Astrocyte (in vitro differentiated cells and primary cell): ENCODE data around the gene COL15A1. TPM values are rescaled to one million over a fixed set of nuclear protein-coding genes. Genes with fewer than 3 reads are reported as not detected.

Experiments used
- DNase-seq: peaks from one replicate; pipeline ENCODE4 v3.0.0-alpha.2; 2010; ENCODE audit warnings: low read depth
- FAIRE-seq: peaks from 2 replicates; lab custom pipeline; 2011; peaks lifted over from hg19 to GRCh38; lab: Jason Lieb, UNC
- H2AFZ ChIP-seq: 2 replicates; pipeline ENCODE4 v1.6.0; 2012; ENCODE audit warnings: low read depth, low read length, inconsistent platforms
- H3K27ac ChIP-seq: 2 replicates; pipeline ENCODE4 v1.5.1; 2011; ENCODE audit warnings: low read depth, low read length, inconsistent platforms
- H3K27me3 ChIP-seq: 2 replicates; pipeline ENCODE4 v1.6.0; 2011; ENCODE audit warnings: low read length, inconsistent platforms; ENCODE audit not compliant: insufficient read depth
- H3K36me3 ChIP-seq: 2 replicates; pipeline ENCODE4 v1.5.1; 2011; ENCODE audit warnings: low read length, inconsistent platforms; ENCODE audit not compliant: insufficient read depth
- H3K4me1 ChIP-seq: 2 replicates; pipeline ENCODE4 v1.5.1; 2011; ENCODE audit warnings: low read length, inconsistent platforms; ENCODE audit not compliant: insufficient read depth
- H3K4me2 ChIP-seq: 2 replicates; pipeline ENCODE4 v1.6.0; 2012; ENCODE audit warnings: low read length, inconsistent platforms
- H3K4me3 ChIP-seq: 2 replicates; pipeline ENCODE4 v1.5.1; 2011; ENCODE audit warnings: low read depth, mild to moderate bottlenecking, low read length, inconsistent platforms; ENCODE audit not compliant: insufficient read depth
- H3K79me2 ChIP-seq: 2 replicates; pipeline ENCODE4 v1.6.0; 2012; ENCODE audit warnings: mild to moderate bottlenecking, low read length, inconsistent platforms; ENCODE audit not compliant: insufficient read depth
- H3K9ac ChIP-seq: 2 replicates; pipeline ENCODE4 v1.6.0; 2012; ENCODE audit warnings: mild to moderate bottlenecking, low read length, inconsistent platforms
- H3K9me3 ChIP-seq: 2 replicates; pipeline ENCODE4 v1.5.1; 2012; ENCODE audit warnings: low read depth, mild to moderate bottlenecking, low read length, inconsistent platforms; ENCODE audit not compliant: insufficient read depth
- H4K20me1 ChIP-seq: 2 replicates; pipeline ENCODE4 v1.6.0; 2012; ENCODE audit warnings: low read length, inconsistent platforms; ENCODE audit not compliant: insufficient read depth
- H3K27ac Mint-ChIP-seq: one replicate; pipeline ENCODE4 v1.8.0; 2021; ENCODE audit warnings: mild to moderate bottlenecking, mixed read lengths; ENCODE audit not compliant: unreplicated experiment
- H3K27me3 Mint-ChIP-seq: one replicate; pipeline ENCODE4 v1.8.0; 2021; ENCODE audit warnings: low read depth, mixed read lengths; ENCODE audit not compliant: unreplicated experiment
- H3K36me3 Mint-ChIP-seq: one replicate; pipeline ENCODE4 v1.8.0; 2021; ENCODE audit warnings: low read depth, mixed read lengths; ENCODE audit not compliant: unreplicated experiment
- H3K4me1 Mint-ChIP-seq: one replicate; pipeline ENCODE4 v1.8.0; 2021; ENCODE audit warnings: low read depth, mixed read lengths; ENCODE audit not compliant: unreplicated experiment
- H3K4me3 Mint-ChIP-seq: one replicate; pipeline ENCODE4 v1.8.0; 2021; ENCODE audit warnings: mild to moderate bottlenecking, moderate library complexity, mixed read lengths; ENCODE audit not compliant: unreplicated experiment
- H3K9me3 Mint-ChIP-seq: one replicate; pipeline ENCODE4 v1.8.0; 2021; ENCODE audit warnings: mild to moderate bottlenecking, mixed read lengths; ENCODE audit not compliant: unreplicated experiment
- EZH2 ChIP-seq: IDR thresholded peaks from 2 replicates; pipeline ENCODE4 v1.6.1; 2012; ENCODE audit warnings: mild to moderate bottlenecking, low read length, inconsistent platforms; ENCODE audit not compliant: insufficient read depth
- total RNA-seq: library from RNA; stranded (reverse); gene quantifications from 2 replicates; pipeline ENCODE4 v1.2.1, GENCODE V29; 2021
- TF ChIP-seq, protein P1 (sequence below): IDR thresholded peaks from 2 replicates; pipeline ENCODE4 v1.5.1; 2011; ENCODE audit warnings: low read depth, mild to moderate bottlenecking, inconsistent platforms, low read length, moderate library complexity; ENCODE audit not compliant: insufficient read depth

COL15A1 gene
- total RNA-seq, 1 donor from 2014 or later = 5.6 TPM

DNA sequence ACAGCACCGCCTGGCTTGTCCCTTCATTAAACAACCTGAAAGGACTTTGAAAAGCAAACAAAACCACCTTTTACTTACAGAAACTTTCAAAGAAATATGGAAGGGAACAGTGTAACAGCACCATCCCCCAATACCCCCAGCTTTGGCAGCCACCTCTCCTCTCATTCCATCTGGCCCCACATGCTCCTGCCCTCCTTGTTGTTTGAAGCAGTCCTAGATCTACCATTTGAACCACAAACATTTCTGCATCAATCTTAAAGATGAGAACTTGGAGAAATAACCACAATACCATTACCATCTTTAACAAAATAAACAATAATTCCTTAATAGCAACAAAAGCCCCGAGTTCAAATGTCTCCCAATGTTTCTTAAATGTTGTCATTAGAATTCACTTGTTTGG, 17.8 kb upstream of the COL15A1 start:
- Histone ChIP-seq H3K27me3 (no peaks in the 10 kb centered on the region), H3K9me3 (no peaks in the 10 kb centered on the region), H3K27ac (no peak overlapping the region), H3K9ac (no peak overlapping the region), H3K4me1 (peaks cover 29% of the 10 kb centered on the region), H3K4me2 (no peak overlapping the region), H3K79me2 (no peaks in the 10 kb centered on the region), H3K36me3 (no peaks in the 10 kb centered on the region), H2AFZ (no peak overlapping the region), H4K20me1 (no peaks in the 10 kb centered on the region), H3K4me3 (no peak overlapping the region)
- Mint-ChIP-seq H3K27ac (no peak overlapping the region), H3K27me3 (peaks cover 16% of the 10 kb centered on the region), H3K4me1 (peaks cover 33% of the 10 kb centered on the region), H3K36me3 (no peaks in the 10 kb centered on the region), H3K4me3 (no peak overlapping the region), H3K9me3 (peaks cover 2% of the 10 kb centered on the region)
- peak; percentile 39 for DNase-seq
- FAIRE-seq = no peak
- TF ChIP-seq, protein P1, sequence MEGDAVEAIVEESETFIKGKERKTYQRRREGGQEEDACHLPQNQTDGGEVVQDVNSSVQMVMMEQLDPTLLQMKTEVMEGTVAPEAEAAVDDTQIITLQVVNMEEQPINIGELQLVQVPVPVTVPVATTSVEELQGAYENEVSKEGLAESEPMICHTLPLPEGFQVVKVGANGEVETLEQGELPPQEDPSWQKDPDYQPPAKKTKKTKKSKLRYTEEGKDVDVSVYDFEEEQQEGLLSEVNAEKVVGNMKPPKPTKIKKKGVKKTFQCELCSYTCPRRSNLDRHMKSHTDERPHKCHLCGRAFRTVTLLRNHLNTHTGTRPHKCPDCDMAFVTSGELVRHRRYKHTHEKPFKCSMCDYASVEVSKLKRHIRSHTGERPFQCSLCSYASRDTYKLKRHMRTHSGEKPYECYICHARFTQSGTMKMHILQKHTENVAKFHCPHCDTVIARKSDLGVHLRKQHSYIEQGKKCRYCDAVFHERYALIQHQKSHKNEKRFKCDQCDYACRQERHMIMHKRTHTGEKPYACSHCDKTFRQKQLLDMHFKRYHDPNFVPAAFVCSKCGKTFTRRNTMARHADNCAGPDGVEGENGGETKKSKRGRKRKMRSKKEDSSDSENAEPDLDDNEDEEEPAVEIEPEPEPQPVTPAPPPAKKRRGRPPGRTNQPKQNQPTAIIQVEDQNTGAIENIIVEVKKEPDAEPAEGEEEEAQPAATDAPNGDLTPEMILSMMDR = no peak
- no peak for TF ChIP-seq EZH2

DNA sequence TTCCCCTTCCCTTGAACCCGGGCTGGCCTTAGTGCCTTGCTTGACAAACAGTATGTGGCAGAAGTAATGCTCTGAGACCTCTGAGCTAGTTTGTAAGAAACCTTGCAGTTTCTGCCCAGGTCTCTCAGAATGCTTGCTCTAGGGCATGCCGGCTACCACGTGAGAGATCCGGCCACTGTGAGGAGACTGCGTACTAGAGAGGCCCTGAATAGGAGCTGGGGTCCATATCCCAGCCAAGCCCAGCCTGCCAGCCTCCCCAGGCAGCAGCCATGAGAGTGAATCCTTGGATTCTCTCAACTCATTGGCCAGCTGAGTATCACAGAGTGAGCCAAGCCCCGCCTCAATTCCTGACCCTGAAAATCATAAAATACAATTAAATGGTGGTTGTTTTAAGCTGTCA, 16.0 kb upstream of the COL15A1 start:
- Histone ChIP-seq H2AFZ (no peak overlapping the region), H3K27me3 (no peaks in the 10 kb centered on the region), H3K4me3 (no peak overlapping the region), H3K36me3 (no peaks in the 10 kb centered on the region), H3K9ac (no peak overlapping the region), H3K4me1 (peaks cover 25% of the 10 kb centered on the region), H3K27ac (no peak overlapping the region), H3K4me2 (no peak overlapping the region), H4K20me1 (no peaks in the 10 kb centered on the region), H3K9me3 (no peaks in the 10 kb centered on the region), H3K79me2 (no peaks in the 10 kb centered on the region)
- H3K4me3 Mint-ChIP-seq = no peak overlapping the region
- H3K9me3 Mint-ChIP-seq = peaks cover 4% of the 10 kb centered on the region
- no peak overlapping the region for H3K27ac Mint-ChIP-seq
- H3K27me3 Mint-ChIP-seq = peaks cover 19% of the 10 kb centered on the region
- peaks cover 27% of the 10 kb centered on the region for H3K4me1 Mint-ChIP-seq
- no peak for DNase-seq
- FAIRE-seq = no peak
- no peaks in the 10 kb centered on the region for H3K36me3 Mint-ChIP-seq
- no peak for TF ChIP-seq EZH2
- TF ChIP-seq, protein P1 = no peak

DNA sequence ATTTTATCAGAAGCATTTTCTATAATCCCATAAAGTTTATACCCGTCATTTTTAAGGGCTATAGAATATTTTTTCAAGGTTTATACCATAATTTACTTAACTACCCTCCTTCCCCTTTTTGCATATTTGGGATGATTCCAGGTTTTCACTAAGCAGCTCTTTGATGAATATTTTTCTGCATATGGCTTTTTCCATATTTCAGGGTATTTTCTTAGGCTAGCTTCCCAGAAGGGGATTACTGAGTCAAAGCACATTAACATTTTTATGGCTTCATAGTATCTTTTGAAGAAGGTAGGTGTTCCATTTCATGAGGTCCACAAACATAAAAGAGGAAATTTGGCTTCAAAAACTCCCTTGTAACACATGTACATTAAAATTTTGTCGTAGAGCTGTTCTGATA, 14.6 kb upstream of the COL15A1 start:
- H3K4me3 ChIP-seq = no peak overlapping the region
- Mint-ChIP-seq H3K4me1 (peaks cover 14% of the 10 kb centered on the region), H3K36me3 (no peaks in the 10 kb centered on the region), H3K4me3 (no peak overlapping the region), H3K27me3 (peaks cover 19% of the 10 kb centered on the region), H3K9me3 (peaks cover 4% of the 10 kb centered on the region), H3K27ac (no peak overlapping the region)
- H4K20me1 ChIP-seq = no peaks in the 10 kb centered on the region
- no peaks in the 10 kb centered on the region for H3K9me3 ChIP-seq
- H3K27me3 ChIP-seq = no peaks in the 10 kb centered on the region
- H3K4me2 ChIP-seq = no peak overlapping the region
- no peak overlapping the region for H2AFZ ChIP-seq
- no peaks in the 10 kb centered on the region for H3K79me2 ChIP-seq
- DNase-seq (peak; percentile 52), FAIRE-seq (no peak)
- H3K4me1 ChIP-seq = peaks cover 13% of the 10 kb centered on the region
- H3K9ac ChIP-seq = no peak overlapping the region
- H3K27ac ChIP-seq = no peak overlapping the region
- no peaks in the 10 kb centered on the region for H3K36me3 ChIP-seq
- TF ChIP-seq, protein P1 = no peak
- no peak for TF ChIP-seq EZH2
